ENCODE measurements around the gene LSS. TPM values are rescaled to one million over a fixed set of nuclear protein-coding genes. Genes with fewer than 3 reads are reported as not detected.

LSS gene
- total and polyA plus RNA-seq, 2 of the 4 experiments (the other 2 are of a cell fraction) = 43.4 to 58.1 TPM

DNA sequence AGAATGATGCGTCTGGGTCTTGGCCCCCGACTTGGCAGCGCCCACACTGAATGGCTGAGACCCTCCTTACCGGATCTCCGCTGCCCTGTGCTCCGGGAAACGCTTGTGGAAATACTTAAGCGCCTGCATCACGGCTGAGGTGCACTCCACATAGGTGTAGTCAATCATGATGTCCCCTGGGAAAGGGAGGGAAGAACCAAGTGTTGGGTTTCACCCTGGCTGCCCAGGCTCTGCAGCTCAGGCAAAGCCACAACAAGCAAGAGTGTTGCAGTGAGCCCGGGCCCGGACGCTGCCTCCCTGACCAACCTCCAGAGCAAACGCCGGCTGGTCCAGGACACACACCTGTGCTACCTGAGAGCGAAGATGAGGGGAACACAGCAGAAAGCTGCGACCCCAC is 22.8 kb downstream of the LSS start:
- H3K27ac ChIP-seq (ENCODE audit: insufficient read depth, low read length) = no peak overlapping the region
- in situ Hi-C loops (cut with MboI; ENCODE audit: low sequenced_read_pairs) (no loop called here), intact Hi-C loops (cut with micrococcal nuclease) (no loop called here), dilution Hi-C loops (cut with HindIII; ENCODE audit: low sequenced_read_pairs, unreplicated experiment) (no loop called here)
- H3K27me3 ChIP-seq (ENCODE audit: control insufficient read depth, insufficient read depth, low read length) = no peaks in the 10 kb centered on the region
- ATAC-seq (ENCODE audit: low read depth) (no peak), DNase-seq (no peak)
- peaks cover 49% of the 10 kb centered on the region for H3K36me3 ChIP-seq (ENCODE audit: control insufficient read depth, insufficient read depth, low read length)
- no peak overlapping the region for H2AK5ac ChIP-seq (ENCODE audit: low read depth, low read length)
- no peak for TF ChIP-seq POLR2A (IDR thresholded peaks at IDR 0.05; ENCODE audit: low read depth, low read length)
- TF ChIP-seq MXI1 (IDR thresholded peaks at IDR 0.05; ENCODE audit: borderline replicate concordance, low read depth, low read length) = no peak
- no peak for TF ChIP-seq SMC3 (IDR thresholded peaks at IDR 0.05; ENCODE audit: low read depth, low read length)
- TF ChIP-seq CHD1 (IDR thresholded peaks at IDR 0.05; ENCODE audit: low read depth, low read length) = no peak
- no peak for TF ChIP-seq MAZ (IDR thresholded peaks at IDR 0.05; ENCODE audit: borderline replicate concordance, low read depth, low read length)
- TF ChIP-seq, protein P1, sequence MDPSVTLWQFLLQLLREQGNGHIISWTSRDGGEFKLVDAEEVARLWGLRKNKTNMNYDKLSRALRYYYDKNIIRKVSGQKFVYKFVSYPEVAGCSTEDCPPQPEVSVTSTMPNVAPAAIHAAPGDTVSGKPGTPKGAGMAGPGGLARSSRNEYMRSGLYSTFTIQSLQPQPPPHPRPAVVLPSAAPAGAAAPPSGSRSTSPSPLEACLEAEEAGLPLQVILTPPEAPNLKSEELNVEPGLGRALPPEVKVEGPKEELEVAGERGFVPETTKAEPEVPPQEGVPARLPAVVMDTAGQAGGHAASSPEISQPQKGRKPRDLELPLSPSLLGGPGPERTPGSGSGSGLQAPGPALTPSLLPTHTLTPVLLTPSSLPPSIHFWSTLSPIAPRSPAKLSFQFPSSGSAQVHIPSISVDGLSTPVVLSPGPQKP (IDR thresholded peaks at IDR 0.05; ENCODE audit: borderline replicate concordance, low read depth, low read length) = no peak
- no peak for TF ChIP-seq NFE2L2 (IDR thresholded peaks at IDR 0.05; ENCODE audit: low read depth, low read length)
- no peak for TF ChIP-seq MAFK (IDR thresholded peaks at IDR 0.05; ENCODE audit: low read depth, low read length)
- no peak for TF ChIP-seq CEBPB (IDR thresholded peaks at IDR 0.05; ENCODE audit: low read depth, low read length)
- TF ChIP-seq RFX5 (IDR thresholded peaks at IDR 0.05; ENCODE audit: low read depth, low read length) = no peak
- no peak for TF ChIP-seq RAD21 (IDR thresholded peaks at IDR 0.05; ENCODE audit: low read length)
- no peak overlapping the region for H4K91ac ChIP-seq (ENCODE audit: insufficient read depth, low read depth, low read length)
- BruUV-seq (replicated peaks) = no TSS peak
- H3K14ac ChIP-seq (replicated peaks; ENCODE audit: low read depth, low read length) = no peak overlapping the region
- H3K56ac ChIP-seq (ENCODE audit: extremely low read depth, insufficient read depth, low read length) = no peak overlapping the region
- H2BK20ac ChIP-seq (ENCODE audit: low read depth, low read length) = no peak overlapping the region
- no peak overlapping the region for H3K9ac ChIP-seq (ENCODE audit: low read depth, low read length)
- H2BK5ac ChIP-seq (ENCODE audit: low read depth, low read length, poor library complexity, severe bottlenecking) = no peak overlapping the region
- no peak overlapping the region for H3K4me2 ChIP-seq (ENCODE audit: low read depth, low read length)
- no peak overlapping the region for H4K8ac ChIP-seq (ENCODE audit: low read depth in 2 of 2, low read length in 2 of 2)
- H3K4me3 ChIP-seq (ENCODE audit: insufficient read depth, low read depth, low read length) = no peak overlapping the region
- H3K4ac ChIP-seq (ENCODE audit: low read depth, low read length) = no peak overlapping the region
- H3K23ac ChIP-seq (ENCODE audit: low read depth, low read length) = no peak overlapping the region
- no peaks in the 10 kb centered on the region for H3K4me1 ChIP-seq (ENCODE audit: control insufficient read depth, insufficient read depth, low read length)
- no peak overlapping the region for H2BK15ac ChIP-seq (ENCODE audit: low read depth, low read length)
- H4K20me1 ChIP-seq (ENCODE audit: insufficient read depth, low read length) = no peaks in the 10 kb centered on the region; the same call in 1 of the 2 replicates
- CTCF ChIA-PET = no interaction called here
- H2BK120ac ChIP-seq (ENCODE audit: low read depth, low read length) = no peak overlapping the region
- no peak overlapping the region for H2AK9ac ChIP-seq (replicated peaks; ENCODE audit: low read depth, low read length, poor library complexity)
- H3K9me3 ChIP-seq (ENCODE audit: control insufficient read depth, insufficient read depth, low read length) = no peaks in the 10 kb centered on the region
- POLR2A ChIA-PET (ENCODE audit: unreplicated experiment) = no interaction called here
- no peak overlapping the region for H2AFZ ChIP-seq (replicated peaks; ENCODE audit: low read length, poor library complexity)
- WGBS, 2 experiments (ENCODE audit: extremely low coverage in 2 of 2, insufficient read length in 1 of 2) = 100% methylated on average over 2 of the region's 16 CpGs; no CpG with 5 or more reads in 1 of the 2 experiments
- H3K9me1 ChIP-seq (ENCODE audit: insufficient read depth, low read length) = no peaks in the 10 kb centered on the region; the same call in 1 of the 2 replicates
- no peak overlapping the region for H4K5ac ChIP-seq (ENCODE audit: low read depth, low read length)
- no peak overlapping the region for H3K18ac ChIP-seq (ENCODE audit: low read depth, low read length)
- no peaks in the 10 kb centered on the region; a peak in 1 of 4 replicates for H3K79me1 ChIP-seq (ENCODE audit: low read depth in 1 of 2, low read length in 2 of 2)
